Measurements from ENCODE around the gene WDR87.

The WDR87 gene

GRCh38 chr19:37896180-37896579 is 10.2 kb downstream of the WDR87 start:
- H3K27ac ChIP-seq (ENCODE audit: low read depth in 2 of 2, low read length in 2 of 2), result no peak overlapping the region
- peaks cover 0 to 5% of the 10 kb centered on the region in 2 donors for H3K27me3 ChIP-seq (ENCODE audit: control insufficient read depth in 2 of 2, insufficient read depth in 2 of 2, low read length in 2 of 2)
- no peaks in the 10 kb centered on the region for H3K9me3 ChIP-seq (ENCODE audit: control insufficient read depth in 2 of 2, low read length in 2 of 2)
- H3K36me3 ChIP-seq (ENCODE audit: control insufficient read depth in 2 of 2, insufficient read depth in 2 of 2, low read length in 2 of 2), result no peaks in the 10 kb centered on the region
- H3K4me1 ChIP-seq (ENCODE audit: control insufficient read depth in 2 of 2, insufficient read depth in 2 of 2, low read length in 2 of 2), result no peaks in the 10 kb centered on the region
- H3K4me3 ChIP-seq (ENCODE audit: low read length in 2 of 2), result no peak overlapping the region
- H3K9ac ChIP-seq (ENCODE audit: low read depth in 1 of 2, low read length in 2 of 2), result no peak overlapping the region

- Histone ChIP-seq H3K9ac (ENCODE audit: low read depth in 1 of 2, low read length in 2 of 2) (no peak overlapping the region), H3K27me3 (ENCODE audit: control insufficient read depth in 2 of 2, insufficient read depth in 2 of 2, low read length in 2 of 2) (peaks cover 0 to 5% of the 10 kb centered on the region in 2 donors), H3K27ac (ENCODE audit: low read depth in 2 of 2, low read length in 2 of 2) (no peak overlapping the region), H3K4me3 (ENCODE audit: low read length in 2 of 2) (no peak overlapping the region), H3K36me3 (ENCODE audit: control insufficient read depth in 2 of 2, insufficient read depth in 2 of 2, low read length in 2 of 2) (no peaks in the 10 kb centered on the region), H3K9me3 (ENCODE audit: control insufficient read depth in 2 of 2, low read length in 2 of 2) (no peaks in the 10 kb centered on the region), H3K4me1 (ENCODE audit: control insufficient read depth in 2 of 2, insufficient read depth in 2 of 2, low read length in 2 of 2) (no peaks in the 10 kb centered on the region)
Observed at GRCh38 chr19:37893845-37894575, 12.4 kb downstream of the WDR87 start.

- H3K27ac ChIP-seq (ENCODE audit: low read depth in 2 of 2, low read length in 2 of 2), result no peak overlapping the region
- H3K4me1 ChIP-seq (ENCODE audit: control insufficient read depth in 2 of 2, insufficient read depth in 2 of 2, low read length in 2 of 2), result no peaks in the 10 kb centered on the region
- H3K9me3 ChIP-seq (ENCODE audit: control insufficient read depth in 2 of 2, low read length in 2 of 2), result no peaks in the 10 kb centered on the region
- H3K4me3 ChIP-seq (ENCODE audit: low read length in 2 of 2), result no peak overlapping the region
- H3K9ac ChIP-seq (ENCODE audit: low read depth in 1 of 2, low read length in 2 of 2), result no peak overlapping the region
- no peaks in the 10 kb centered on the region for H3K27me3 ChIP-seq (ENCODE audit: control insufficient read depth in 2 of 2, insufficient read depth in 2 of 2, low read length in 2 of 2)
- no peaks in the 10 kb centered on the region for H3K36me3 ChIP-seq (ENCODE audit: control insufficient read depth in 2 of 2, insufficient read depth in 2 of 2, low read length in 2 of 2)
Observed at GRCh38 chr19:37886571-37886970, 19.8 kb downstream of the WDR87 start.

GRCh38 chr19:37885392-37885791 is 21.0 kb downstream of the WDR87 start:
- Histone ChIP-seq H3K4me3 (ENCODE audit: low read length in 2 of 2) (no peak overlapping the region), H3K4me1 (ENCODE audit: control insufficient read depth in 2 of 2, insufficient read depth in 2 of 2, low read length in 2 of 2) (no peaks in the 10 kb centered on the region), H3K27ac (ENCODE audit: low read depth in 2 of 2, low read length in 2 of 2) (no peak overlapping the region), H3K27me3 (ENCODE audit: control insufficient read depth in 2 of 2, insufficient read depth in 2 of 2, low read length in 2 of 2) (no peaks in the 10 kb centered on the region), H3K9me3 (ENCODE audit: control insufficient read depth in 2 of 2, low read length in 2 of 2) (no peaks in the 10 kb centered on the region), H3K36me3 (ENCODE audit: control insufficient read depth in 2 of 2, insufficient read depth in 2 of 2, low read length in 2 of 2) (no peaks in the 10 kb centered on the region), H3K9ac (ENCODE audit: low read depth in 1 of 2, low read length in 2 of 2) (no peak overlapping the region)

GRCh38 chr19:37877147-37877546 is 29.2 kb downstream of the WDR87 start:
- Histone ChIP-seq H3K27me3 (ENCODE audit: control insufficient read depth in 2 of 2, insufficient read depth in 2 of 2, low read length in 2 of 2) (no peaks in the 10 kb centered on the region), H3K9me3 (ENCODE audit: control insufficient read depth in 2 of 2, low read length in 2 of 2) (no peaks in the 10 kb centered on the region), H3K4me1 (ENCODE audit: control insufficient read depth in 2 of 2, insufficient read depth in 2 of 2, low read length in 2 of 2) (no peaks in the 10 kb centered on the region), H3K9ac (ENCODE audit: low read depth in 1 of 2, low read length in 2 of 2) (no peak overlapping the region), H3K36me3 (ENCODE audit: control insufficient read depth in 2 of 2, insufficient read depth in 2 of 2, low read length in 2 of 2) (no peaks in the 10 kb centered on the region), H3K4me3 (ENCODE audit: low read length in 2 of 2) (no peak overlapping the region), H3K27ac (ENCODE audit: low read depth in 2 of 2, low read length in 2 of 2) (no peak overlapping the region)

- no peak overlapping the region for H3K4me3 ChIP-seq (ENCODE audit: low read length in 2 of 2)
- H3K27me3 ChIP-seq (ENCODE audit: control insufficient read depth in 2 of 2, insufficient read depth in 2 of 2, low read length in 2 of 2), result no peaks in the 10 kb centered on the region
- H3K9ac ChIP-seq (ENCODE audit: low read depth in 1 of 2, low read length in 2 of 2), result no peak overlapping the region
- no peak overlapping the region for H3K27ac ChIP-seq (ENCODE audit: low read depth in 2 of 2, low read length in 2 of 2)
- no peaks in the 10 kb centered on the region for H3K9me3 ChIP-seq (ENCODE audit: control insufficient read depth in 2 of 2, low read length in 2 of 2)
- no peaks in the 10 kb centered on the region for H3K36me3 ChIP-seq (ENCODE audit: control insufficient read depth in 2 of 2, insufficient read depth in 2 of 2, low read length in 2 of 2)
- no peaks in the 10 kb centered on the region for H3K4me1 ChIP-seq (ENCODE audit: control insufficient read depth in 2 of 2, insufficient read depth in 2 of 2, low read length in 2 of 2)
Observed at GRCh38 chr19:37876032-37876431, 30.4 kb downstream of the WDR87 start.

GRCh38 chr19:37874784-37875183 is 31.6 kb downstream of the WDR87 start:
- Histone ChIP-seq H3K9me3 (ENCODE audit: control insufficient read depth in 2 of 2, low read length in 2 of 2) (no peaks in the 10 kb centered on the region), H3K4me1 (ENCODE audit: control insufficient read depth in 2 of 2, insufficient read depth in 2 of 2, low read length in 2 of 2) (no peaks in the 10 kb centered on the region), H3K27me3 (ENCODE audit: control insufficient read depth in 2 of 2, insufficient read depth in 2 of 2, low read length in 2 of 2) (no peaks in the 10 kb centered on the region), H3K4me3 (ENCODE audit: low read length in 2 of 2) (no peak overlapping the region), H3K9ac (ENCODE audit: low read depth in 1 of 2, low read length in 2 of 2) (no peak overlapping the region), H3K36me3 (ENCODE audit: control insufficient read depth in 2 of 2, insufficient read depth in 2 of 2, low read length in 2 of 2) (no peaks in the 10 kb centered on the region), H3K27ac (ENCODE audit: low read depth in 2 of 2, low read length in 2 of 2) (no peak overlapping the region)

DNA sequence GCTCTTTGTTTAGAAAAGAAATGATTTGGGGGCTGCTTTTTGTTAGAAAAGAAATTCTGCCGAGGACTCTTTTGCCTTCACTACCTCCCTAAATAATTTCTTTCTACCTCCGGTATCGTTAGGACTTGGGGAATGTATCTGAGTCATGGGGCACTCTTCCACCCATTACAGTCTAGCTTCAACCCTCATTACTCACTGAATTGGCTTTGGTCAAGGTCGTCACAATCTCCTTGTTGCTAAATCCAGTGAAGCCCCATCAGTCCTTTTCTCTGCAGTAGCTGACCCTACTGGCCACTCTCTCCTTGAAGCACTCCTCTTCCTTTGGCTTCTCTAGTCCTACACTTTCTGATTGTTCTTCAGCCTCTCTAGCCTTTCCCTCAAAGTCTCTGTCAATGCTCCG is 34.0 kb downstream of the WDR87 start:
- no peaks in the 10 kb centered on the region for H3K9me3 ChIP-seq (ENCODE audit: control insufficient read depth in 2 of 2, low read length in 2 of 2)
- H3K4me1 ChIP-seq (ENCODE audit: control insufficient read depth in 2 of 2, insufficient read depth in 2 of 2, low read length in 2 of 2), result no peaks in the 10 kb centered on the region
- no peak overlapping the region for H3K4me3 ChIP-seq (ENCODE audit: low read length in 2 of 2)
- H3K9ac ChIP-seq (ENCODE audit: low read depth in 1 of 2, low read length in 2 of 2), result no peak overlapping the region
- no peaks in the 10 kb centered on the region for H3K27me3 ChIP-seq (ENCODE audit: control insufficient read depth in 2 of 2, insufficient read depth in 2 of 2, low read length in 2 of 2)
- H3K27ac ChIP-seq (ENCODE audit: low read depth in 2 of 2, low read length in 2 of 2), result no peak overlapping the region
- no peaks in the 10 kb centered on the region for H3K36me3 ChIP-seq (ENCODE audit: control insufficient read depth in 2 of 2, insufficient read depth in 2 of 2, low read length in 2 of 2)

DNA sequence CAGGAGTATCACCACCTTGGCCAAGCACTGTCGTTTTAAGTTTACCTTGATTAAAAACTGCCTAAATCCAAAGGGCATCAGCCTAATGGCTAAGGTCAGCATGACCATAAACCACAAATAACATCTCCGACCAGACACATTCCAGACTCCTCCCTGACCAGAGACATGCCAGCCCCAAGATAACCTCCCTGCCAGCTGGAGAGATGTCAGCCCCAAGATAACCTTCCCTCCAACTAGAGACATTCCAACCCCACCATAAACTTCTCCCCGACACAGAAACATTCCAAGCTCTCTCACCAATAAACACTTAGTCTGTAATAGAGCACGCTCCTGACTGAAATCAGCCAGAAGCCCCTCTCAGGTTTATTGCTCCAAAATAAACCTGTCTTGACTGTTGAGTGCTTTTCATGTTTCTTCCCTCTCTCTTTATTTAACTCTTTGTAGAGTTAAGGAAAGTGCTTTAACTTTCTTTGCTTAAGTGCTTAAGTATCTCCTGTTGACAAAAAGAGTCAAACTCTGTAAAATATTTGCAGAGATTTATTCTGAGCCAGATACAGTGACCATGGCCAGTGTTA is 36.5 kb downstream of the WDR87 start:
- H3K27me3 ChIP-seq (ENCODE audit: control insufficient read depth in 2 of 2, insufficient read depth in 2 of 2, low read length in 2 of 2), result no peaks in the 10 kb centered on the region
- no peak overlapping the region for H3K4me3 ChIP-seq (ENCODE audit: low read length in 2 of 2)
- no peaks in the 10 kb centered on the region for H3K9me3 ChIP-seq (ENCODE audit: control insufficient read depth in 2 of 2, low read length in 2 of 2)
- no peak overlapping the region for H3K27ac ChIP-seq (ENCODE audit: low read depth in 2 of 2, low read length in 2 of 2)
- H3K4me1 ChIP-seq (ENCODE audit: control insufficient read depth in 2 of 2, insufficient read depth in 2 of 2, low read length in 2 of 2), result no peaks in the 10 kb centered on the region
- no peaks in the 10 kb centered on the region for H3K36me3 ChIP-seq (ENCODE audit: control insufficient read depth in 2 of 2, insufficient read depth in 2 of 2, low read length in 2 of 2)
- no peak overlapping the region for H3K9ac ChIP-seq (ENCODE audit: low read depth in 1 of 2, low read length in 2 of 2)

DNA sequence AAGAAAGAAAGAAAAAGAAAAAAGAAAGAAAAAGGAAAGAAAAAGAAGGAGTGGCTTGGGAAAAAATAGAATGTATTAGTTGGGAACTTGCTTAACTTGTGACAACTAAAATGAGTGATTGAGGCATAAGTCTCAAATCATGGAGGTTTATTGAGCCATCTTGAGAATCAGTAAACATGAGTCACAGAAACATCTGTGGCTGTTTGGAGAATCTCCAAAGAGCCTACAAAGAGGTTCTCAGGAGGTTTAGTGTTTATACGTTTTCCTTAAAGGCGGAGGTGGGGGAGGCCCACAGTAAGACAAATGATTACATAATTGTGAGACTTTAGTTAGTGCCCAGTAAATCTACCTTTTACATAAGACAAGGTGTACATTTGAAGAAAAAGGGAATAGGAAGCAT is 38.6 kb downstream of the WDR87 start:
- no peaks in the 10 kb centered on the region for H3K27me3 ChIP-seq (ENCODE audit: control insufficient read depth in 2 of 2, insufficient read depth in 2 of 2, low read length in 2 of 2)
- H3K27ac ChIP-seq (ENCODE audit: low read depth in 2 of 2, low read length in 2 of 2), result no peak overlapping the region
- no peaks in the 10 kb centered on the region for H3K36me3 ChIP-seq (ENCODE audit: control insufficient read depth in 2 of 2, insufficient read depth in 2 of 2, low read length in 2 of 2)
- no peaks in the 10 kb centered on the region for H3K9me3 ChIP-seq (ENCODE audit: control insufficient read depth in 2 of 2, low read length in 2 of 2)
- H3K4me3 ChIP-seq (ENCODE audit: low read length in 2 of 2), result no peak overlapping the region
- H3K4me1 ChIP-seq (ENCODE audit: control insufficient read depth in 2 of 2, insufficient read depth in 2 of 2, low read length in 2 of 2), result no peaks in the 10 kb centered on the region
- H3K9ac ChIP-seq (ENCODE audit: low read depth in 1 of 2, low read length in 2 of 2), result no peak overlapping the region

Measured in mucosa of rectum (tissue), 2 donors.